CD4-positive, alpha-beta T cell treated with Interleukin-1 beta for 1 hour (primary cell): ENCODE data around the gene ZC3H12C.
"Not testable (repeated sequence)": the region's sequence is repeated elsewhere in the genome, so short reads cannot be mapped to it uniquely, and the experiment has no call there.

Experiments used
- DNase-seq, 2 donors: peaks; one replicate each; pipeline ENCODE4 v3.0.0-alpha.2; 2020 to 2022

Gene ZC3H12C

GRCh38 chr11:110186456-110186855 is 93.3 kb downstream of the ZC3H12C start:
- no peak for DNase-seq

- no peak for DNase-seq
These were observed 93.7 kb downstream of the ZC3H12C start for GRCh38 chr11:110186867-110187266.

- DNase-seq = no peak
These were observed 94.5 kb downstream of the ZC3H12C start for GRCh38 chr11:110187731-110188130.

GRCh38 chr11:110190885-110191284 is 97.7 kb downstream of the ZC3H12C start:
- no peak for DNase-seq

- peak in 1 of 2 donors; percentile 20 for DNase-seq
These were observed 99.6 kb downstream of the ZC3H12C start for GRCh38 chr11:110192604-110193282.

- not testable (repeated sequence) for DNase-seq
These were observed 101.1 kb downstream of the ZC3H12C start for GRCh38 chr11:110194211-110194766.

GRCh38 chr11:110196241-110196754 is 103.1 kb downstream of the ZC3H12C start:
- no peak for DNase-seq

- DNase-seq = no peak
These were observed 103.8 kb downstream of the ZC3H12C start for GRCh38 chr11:110196884-110197420.

GRCh38 chr11:110198031-110198729 is 105.0 kb downstream of the ZC3H12C start:
- no peak for DNase-seq

- no peak for DNase-seq
These were observed 106.2 kb downstream of the ZC3H12C start for GRCh38 chr11:110199184-110199981.

- DNase-seq = no peak
These were observed 107.0 kb downstream of the ZC3H12C start for GRCh38 chr11:110200241-110200640.

- DNase-seq = no peak
These were observed 107.6 kb downstream of the ZC3H12C start for GRCh38 chr11:110200836-110201235.

- no peak for DNase-seq
These were observed 113.9 kb downstream of the ZC3H12C start for GRCh38 chr11:110207123-110207522.

- peak; percentile 16 to 17 for DNase-seq
These were observed 115.6 kb downstream of the ZC3H12C start for GRCh38 chr11:110208678-110209312.

GRCh38 chr11:110209313-110209694 is 116.1 kb downstream of the ZC3H12C start:
- peak in 1 of 2 donors; percentile 8 for DNase-seq

GRCh38 chr11:110217223-110217877 is 124.2 kb downstream of the ZC3H12C start:
- no peak for DNase-seq

GRCh38 chr11:110217936-110218335 is 124.7 kb downstream of the ZC3H12C start:
- DNase-seq = no peak

GRCh38 chr11:110219006-110219785 is 126.0 kb downstream of the ZC3H12C start:
- no peak for DNase-seq
